ENCODE data around the gene APOO.

APOO gene

GRCh38 chrX:23907498-23908218 is at the start of gene APOO, which contains the start of gene CXorf58:
Gene APOO, minus strand, starts transcription at chrX:23907938. Its CDS starts 236 bp downstream, at chrX:23907702.
Gene CXorf58, plus strand, starts transcription at chrX:23908006. Its CDS starts 2,297 bp downstream, at chrX:23910303.
- peak within 1 kb of the TSS; percentile 72 for H3K4me3 ChIP-seq (ENCODE audit: low read length)
- TF ChIP-seq, protein P1, sequence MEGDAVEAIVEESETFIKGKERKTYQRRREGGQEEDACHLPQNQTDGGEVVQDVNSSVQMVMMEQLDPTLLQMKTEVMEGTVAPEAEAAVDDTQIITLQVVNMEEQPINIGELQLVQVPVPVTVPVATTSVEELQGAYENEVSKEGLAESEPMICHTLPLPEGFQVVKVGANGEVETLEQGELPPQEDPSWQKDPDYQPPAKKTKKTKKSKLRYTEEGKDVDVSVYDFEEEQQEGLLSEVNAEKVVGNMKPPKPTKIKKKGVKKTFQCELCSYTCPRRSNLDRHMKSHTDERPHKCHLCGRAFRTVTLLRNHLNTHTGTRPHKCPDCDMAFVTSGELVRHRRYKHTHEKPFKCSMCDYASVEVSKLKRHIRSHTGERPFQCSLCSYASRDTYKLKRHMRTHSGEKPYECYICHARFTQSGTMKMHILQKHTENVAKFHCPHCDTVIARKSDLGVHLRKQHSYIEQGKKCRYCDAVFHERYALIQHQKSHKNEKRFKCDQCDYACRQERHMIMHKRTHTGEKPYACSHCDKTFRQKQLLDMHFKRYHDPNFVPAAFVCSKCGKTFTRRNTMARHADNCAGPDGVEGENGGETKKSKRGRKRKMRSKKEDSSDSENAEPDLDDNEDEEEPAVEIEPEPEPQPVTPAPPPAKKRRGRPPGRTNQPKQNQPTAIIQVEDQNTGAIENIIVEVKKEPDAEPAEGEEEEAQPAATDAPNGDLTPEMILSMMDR (conservative IDR thresholded peaks at IDR 0.05; ENCODE audit: low read depth, low read length): peak; percentile 67
- no peak for DNase-seq (ENCODE audit: low read depth)

- TF ChIP-seq, protein P1 (conservative IDR thresholded peaks at IDR 0.05; ENCODE audit: low read depth, low read length): no peak
- DNase-seq (ENCODE audit: low read depth): no peak
Measured at GRCh38 chrX:23954396-23954795, 46.7 kb upstream of the APOO start.

DNA sequence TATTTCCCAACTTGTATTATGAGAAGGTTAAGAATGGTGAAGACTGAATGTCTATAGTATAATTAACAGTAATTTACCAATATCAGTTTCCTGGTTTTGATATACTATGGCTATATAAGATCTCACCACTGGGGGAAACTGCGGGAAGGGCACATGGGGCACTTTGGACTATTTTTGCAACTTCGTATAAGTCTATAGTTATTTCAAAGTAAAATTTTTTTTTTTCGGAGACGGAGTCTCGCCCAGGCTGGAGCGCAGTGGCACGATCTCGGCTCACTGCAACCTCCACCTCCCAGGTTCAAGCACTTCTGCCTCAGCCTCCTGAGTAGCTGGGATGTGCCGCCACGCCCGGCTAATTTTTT is 46.2 kb upstream of the APOO start:
- TF ChIP-seq, protein P1 (conservative IDR thresholded peaks at IDR 0.05; ENCODE audit: low read depth, low read length): no peak
- H3K4me3 ChIP-seq (ENCODE audit: low read length): no peak overlapping the region
- DNase-seq (ENCODE audit: low read depth): no peak

More at GRCh38 chrX:23954396-23954795, 46.7 kb upstream of the APOO start:
- H3K4me3 ChIP-seq (ENCODE audit: low read length): no peak overlapping the region

DNA sequence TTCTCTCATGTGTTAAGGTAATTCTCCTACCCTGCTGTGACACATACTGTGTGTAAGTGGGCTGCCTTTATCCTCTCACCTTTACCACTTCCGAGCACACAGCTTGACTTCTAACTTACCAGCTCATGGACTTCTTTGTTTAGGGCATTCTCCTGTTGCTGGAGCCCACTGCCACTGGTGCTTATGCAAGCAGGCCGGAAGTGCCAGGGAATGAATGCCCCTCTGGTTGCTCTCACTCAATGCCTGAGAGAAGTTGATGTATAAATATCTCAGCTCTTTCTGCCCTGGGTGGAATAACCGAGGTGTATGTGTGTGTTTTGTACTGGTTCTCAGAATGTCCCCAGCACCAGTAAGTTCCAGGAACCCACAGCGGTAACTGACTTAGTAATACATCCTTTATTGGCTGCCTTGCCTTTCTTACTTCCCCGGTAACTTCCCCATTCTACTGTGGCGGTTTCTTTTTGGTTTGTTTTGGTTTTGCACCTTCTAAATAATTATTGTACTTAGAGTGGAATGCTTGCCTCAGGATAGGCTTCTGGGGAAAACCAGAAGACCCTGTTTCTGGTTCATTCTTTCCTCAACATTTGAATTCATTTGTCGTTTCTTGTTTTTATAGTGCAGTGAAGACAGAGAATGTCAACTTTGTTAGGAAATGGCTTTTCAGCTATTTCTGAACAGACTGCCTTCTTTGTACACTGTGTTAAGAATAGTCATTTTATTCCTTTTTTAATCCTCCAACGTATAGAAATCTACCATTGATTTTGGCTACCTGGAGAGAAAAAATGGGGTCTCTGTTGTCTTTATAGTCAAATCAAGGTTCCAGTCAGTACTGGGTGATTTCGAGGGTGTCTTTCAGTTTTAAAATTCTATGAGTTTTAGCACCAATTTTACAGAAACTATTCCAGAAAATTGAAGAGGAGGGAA is 45.5 kb upstream of the APOO start:
- DNase-seq (ENCODE audit: low read depth): no peak
- TF ChIP-seq, protein P1 (conservative IDR thresholded peaks at IDR 0.05; ENCODE audit: low read depth, low read length): no peak
- H3K4me3 ChIP-seq (ENCODE audit: low read length): no peak overlapping the region

DNA sequence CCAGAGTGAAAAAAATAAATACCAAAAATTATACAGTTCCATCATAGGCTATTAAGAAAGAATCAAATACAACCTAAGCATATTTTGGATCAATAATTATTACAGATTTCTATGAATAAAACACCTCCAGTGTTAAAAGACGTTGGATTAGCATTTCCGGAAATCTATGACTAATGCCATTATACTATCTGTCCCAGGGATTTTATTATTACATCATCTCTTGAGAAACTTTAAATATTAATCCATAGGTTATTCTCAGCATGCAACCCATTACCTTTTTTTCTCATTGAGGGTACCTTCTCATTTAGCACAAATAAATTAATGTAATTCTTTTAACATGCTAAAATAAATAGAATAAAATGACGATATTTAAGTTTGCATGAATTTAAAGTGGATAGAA is 44.7 kb upstream of the APOO start:
- DNase-seq (ENCODE audit: low read depth): no peak
- H3K4me3 ChIP-seq (ENCODE audit: low read length): no peak overlapping the region
- TF ChIP-seq, protein P1 (conservative IDR thresholded peaks at IDR 0.05; ENCODE audit: low read depth, low read length): no peak

DNA sequence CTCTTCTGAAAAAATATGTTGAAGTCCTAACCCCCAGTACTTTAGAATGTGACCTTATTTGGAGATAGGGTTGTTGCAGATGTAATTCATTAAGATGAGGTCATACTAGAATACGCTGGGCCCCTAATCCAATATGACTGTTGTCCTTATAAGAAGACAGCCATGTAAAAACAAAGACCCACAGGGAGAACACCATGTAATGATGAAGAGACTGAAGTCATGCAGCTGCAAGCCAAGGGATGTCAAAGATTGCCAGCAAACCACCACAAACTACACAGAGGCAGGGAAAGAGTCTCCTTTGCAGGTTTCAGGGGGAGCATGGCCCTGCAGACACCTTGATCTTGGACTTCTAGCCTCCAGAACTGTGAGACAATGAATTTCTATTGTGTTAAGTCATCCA is 37.5 kb upstream of the APOO start:
- no peak for DNase-seq (ENCODE audit: low read depth)
- H3K4me3 ChIP-seq (ENCODE audit: low read length): no peak overlapping the region
- TF ChIP-seq, protein P1 (conservative IDR thresholded peaks at IDR 0.05; ENCODE audit: low read depth, low read length): no peak

Data from retinal pigment epithelial cell (primary cell).